Ascending aorta (tissue), 2 donors: Measurements from ENCODE around the gene OR1B1. TPM values are rescaled to one million over a fixed set of nuclear protein-coding genes. Genes with fewer than 3 reads are reported as not detected.

Experiments
- DNase-seq, 2 donors: peaks; one replicate each; pipeline ENCODE4 v3.0.0-alpha.2; 2019; ENCODE audit warnings: low spot score in 2 of 2
- H3K27ac ChIP-seq, 2 donors: fragments of 200-600 bp; sonication (generic); one replicate each; pipeline ENCODE4 v1.5.1; 2016 to 2017; ENCODE audit warnings: mild to moderate bottlenecking in 1 of 2
- H3K27me3 ChIP-seq: fragments of 200-600 bp; sonication (generic); one replicate; pipeline ENCODE4 v1.5.1; 2017
- H3K36me3 ChIP-seq, 2 donors: fragments of 200-600 bp; sonication (generic); one replicate each; pipeline ENCODE4 v1.5.1; 2016
- H3K4me1 ChIP-seq, 2 donors: fragments of 200-600 bp; sonication (generic); one replicate each; pipeline ENCODE4 v1.5.1; 2016 to 2017; ENCODE audit warnings: mild to moderate bottlenecking in 1 of 2
- H3K4me3 ChIP-seq, 2 donors: fragments of 200-600 bp; sonication (generic); one replicate each; pipeline ENCODE4 v1.5.1; 2016 to 2017; ENCODE audit warnings: mild to moderate bottlenecking in 1 of 2
- H3K9me3 ChIP-seq, 2 donors: fragments of 200-600 bp; sonication (generic); one replicate each; pipeline ENCODE4 v1.5.1; 2016
- intact Hi-C: fragments of 100-400 bp; cut with DNase I; formaldehyde crosslinking; loops from one replicate; pipeline ENCODE4 v1.15.1; 2023
- total RNA-seq: library from RNA; depleted of rRNA; stranded (reverse); fragments of >200 nt; gene quantifications from one replicate; pipeline ENCODE4 v1.1.0, GENCODE V29; 2016
- TF ChIP-seq, protein P1 (sequence below), 3 experiments: fragments of 200-600 bp in 2 of 3; fragments of 450-650 bp in 1 of 3; sonication (generic) in 2 of 3; IDR thresholded peaks; one replicate each; pipeline ENCODE4 v1.5.1; 2016 to 2019; ENCODE audit warnings: antibody characterized with exemption in 3 of 3, mild to moderate bottlenecking in 1 of 3, moderate library complexity in 1 of 3

OR1B1 gene
- total RNA-seq, 1 donor from 2014 or later = not detected

DNA sequence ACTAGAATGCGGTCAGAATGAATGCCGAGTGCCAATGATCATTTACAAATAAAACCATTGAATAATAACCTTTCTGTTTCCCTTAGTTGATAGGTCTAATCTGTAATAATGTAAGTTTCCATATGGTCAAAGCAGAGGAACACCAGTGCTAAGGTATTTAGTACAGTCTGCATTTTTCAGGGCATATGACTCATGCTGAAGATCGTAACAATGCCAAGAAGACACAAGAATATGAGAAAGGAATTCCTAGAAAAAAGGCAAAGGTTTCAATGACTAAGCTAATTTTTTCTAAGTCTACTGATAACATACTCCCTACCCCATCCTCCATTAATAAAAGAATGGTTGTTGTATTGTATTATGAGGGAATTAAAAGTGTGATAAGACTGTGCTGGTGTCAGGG is 77.1 kb downstream of the OR1B1 start:
- H3K4me1 ChIP-seq = no peaks in the 10 kb centered on the region
- no peaks in the 10 kb centered on the region for H3K27me3 ChIP-seq
- H3K9me3 ChIP-seq = no peaks in the 10 kb centered on the region
- H3K36me3 ChIP-seq = no peaks in the 10 kb centered on the region
- no peak for DNase-seq
- no peak overlapping the region for H3K27ac ChIP-seq
- intact Hi-C loops = no loop called here
- H3K4me3 ChIP-seq = no peak overlapping the region
- TF ChIP-seq, protein P1, sequence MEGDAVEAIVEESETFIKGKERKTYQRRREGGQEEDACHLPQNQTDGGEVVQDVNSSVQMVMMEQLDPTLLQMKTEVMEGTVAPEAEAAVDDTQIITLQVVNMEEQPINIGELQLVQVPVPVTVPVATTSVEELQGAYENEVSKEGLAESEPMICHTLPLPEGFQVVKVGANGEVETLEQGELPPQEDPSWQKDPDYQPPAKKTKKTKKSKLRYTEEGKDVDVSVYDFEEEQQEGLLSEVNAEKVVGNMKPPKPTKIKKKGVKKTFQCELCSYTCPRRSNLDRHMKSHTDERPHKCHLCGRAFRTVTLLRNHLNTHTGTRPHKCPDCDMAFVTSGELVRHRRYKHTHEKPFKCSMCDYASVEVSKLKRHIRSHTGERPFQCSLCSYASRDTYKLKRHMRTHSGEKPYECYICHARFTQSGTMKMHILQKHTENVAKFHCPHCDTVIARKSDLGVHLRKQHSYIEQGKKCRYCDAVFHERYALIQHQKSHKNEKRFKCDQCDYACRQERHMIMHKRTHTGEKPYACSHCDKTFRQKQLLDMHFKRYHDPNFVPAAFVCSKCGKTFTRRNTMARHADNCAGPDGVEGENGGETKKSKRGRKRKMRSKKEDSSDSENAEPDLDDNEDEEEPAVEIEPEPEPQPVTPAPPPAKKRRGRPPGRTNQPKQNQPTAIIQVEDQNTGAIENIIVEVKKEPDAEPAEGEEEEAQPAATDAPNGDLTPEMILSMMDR (IDR thresholded peaks at IDR 0.05) = no peak

DNA sequence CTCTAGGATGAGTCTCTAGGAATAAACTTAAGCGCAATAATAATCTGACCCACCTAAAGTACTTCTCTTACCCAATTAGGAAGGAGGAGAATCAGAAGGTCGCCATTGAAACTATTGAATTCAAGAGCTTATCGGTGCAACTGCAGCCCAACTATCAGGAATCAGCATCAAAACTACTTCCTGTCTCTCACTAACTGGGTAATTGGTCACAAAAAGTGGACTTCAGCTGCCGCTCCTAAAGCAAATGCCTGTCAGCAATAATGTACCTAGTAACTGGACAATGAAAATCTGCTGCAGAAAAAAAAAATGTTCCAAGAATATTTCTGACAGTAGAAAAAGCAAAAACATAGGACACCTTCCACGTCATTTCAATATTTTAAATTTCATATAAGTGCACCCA is 77.6 kb downstream of the OR1B1 start:
- intact Hi-C loops = no loop called here
- TF ChIP-seq, protein P1 (IDR thresholded peaks at IDR 0.05) = no peak
- no peaks in the 10 kb centered on the region for H3K36me3 ChIP-seq
- no peaks in the 10 kb centered on the region for H3K9me3 ChIP-seq
- no peak overlapping the region for H3K4me3 ChIP-seq
- H3K27ac ChIP-seq = no peak overlapping the region
- H3K27me3 ChIP-seq = no peaks in the 10 kb centered on the region
- no peaks in the 10 kb centered on the region for H3K4me1 ChIP-seq
- DNase-seq = no peak

Other genes starting within 250 kb of the OR1B1 start
- not detected for gene OR1J1, start 179.7 kb downstream of the OR1B1 start, total RNA-seq
- gene OR1J2, start 146.8 kb downstream of the OR1B1 start, total RNA-seq = not detected
- gene OR1J4, start 138.5 kb downstream of the OR1B1 start, total RNA-seq = not detected
- not detected for gene OR1N1, start 130.3 kb downstream of the OR1B1 start, total RNA-seq
- not detected for gene OR1N2, start 104.5 kb downstream of the OR1B1 start, total RNA-seq
- gene OR1L8, start 74.2 kb downstream of the OR1B1 start, total RNA-seq = not detected
- not detected for gene OR1Q1, start 42.9 kb downstream of the OR1B1 start, total RNA-seq
- not detected for gene OR1L1, start 4.1 kb upstream of the OR1B1 start, total RNA-seq
- not detected for gene OR1L3, start 17.5 kb upstream of the OR1B1 start, total RNA-seq
- not detected for gene OR1L4, start 66.4 kb upstream of the OR1B1 start, total RNA-seq
- not detected for gene OR1L6, start 84.7 kb upstream of the OR1B1 start, total RNA-seq
- not detected for gene OR5C1, start 131.3 kb upstream of the OR1B1 start, total RNA-seq
- gene OR1K1, start 142.5 kb upstream of the OR1B1 start, total RNA-seq = not detected
- 7.8 TPM for gene PDCL, start 171.0 kb upstream of the OR1B1 start, total RNA-seq
- gene RC3H2, start 247.7 kb upstream of the OR1B1 start, total RNA-seq = 25.1 TPM